AG09319 (cell line): ENCODE results near the gene RNASE8.

Experiments used
- DNase-seq: peaks from one replicate; pipeline ENCODE4 v3.0.0-alpha.2; 2010; ENCODE audit warnings: low read depth; ENCODE audit errors: extremely low read depth
- CTCF ChIP-seq: IDR thresholded peaks from 2 replicates; pipeline ENCODE4 v1.5.1; 2011; ENCODE audit warnings: low read depth, mild to moderate bottlenecking, inconsistent platforms, low read length, moderate library complexity

Gene RNASE8

GRCh38 chr14:21018286-21018685, 39.3 kb upstream of the RNASE8 start:
- no peak for DNase-seq
- TF ChIP-seq CTCF = no peak

GRCh38 chr14:21018781-21019180, 38.8 kb upstream of the RNASE8 start:
- no peak for TF ChIP-seq CTCF
- no peak for DNase-seq

GRCh38 chr14:21019366-21019765, 38.3 kb upstream of the RNASE8 start:
- DNase-seq = no peak
- no peak for TF ChIP-seq CTCF

- no peak for DNase-seq
- TF ChIP-seq CTCF = no peak
These were observed 36.6 kb upstream of the RNASE8 start for GRCh38 chr14:21020977-21021545.

GRCh38 chr14:21022686-21023085, 34.9 kb upstream of the RNASE8 start:
- DNase-seq = no peak
- TF ChIP-seq CTCF = no peak

- TF ChIP-seq CTCF = no peak
- DNase-seq = no peak
These were observed 34.4 kb upstream of the RNASE8 start for GRCh38 chr14:21023174-21023573.

- no peak for TF ChIP-seq CTCF
- DNase-seq = no peak
These were observed 33.6 kb upstream of the RNASE8 start for GRCh38 chr14:21023817-21024584.
